Loucy (cell line): ENCODE measurements around the gene DAB1.

Experiments
- H2AFZ ChIP-seq: fragments of 200-600 bp; sonication (generic); 2 replicates; pipeline ENCODE4 v1.6.0; 2016; ENCODE audit warnings: antibody characterized with exemption, mild to moderate bottlenecking, low read length, moderate library complexity
- H3F3A ChIP-seq: fragments of 200-600 bp; 2 replicates; pipeline ENCODE4 v1.6.0; 2016; ENCODE audit warnings: antibody characterized with exemption, low read depth, mild to moderate bottlenecking
- H3K27me3 ChIP-seq: fragments of 200-600 bp; sonication (generic); 2 replicates; pipeline ENCODE4 v1.6.1; 2014; ENCODE audit warnings: low read length, mild to moderate bottlenecking; ENCODE audit not compliant: insufficient read depth, poor library complexity, severe bottlenecking
- H3K36me3 ChIP-seq: fragments of 200-600 bp; sonication (generic); 2 replicates; pipeline ENCODE4 v1.6.1; 2016; ENCODE audit warnings: low read length; ENCODE audit not compliant: insufficient read depth
- H3K4me1 ChIP-seq: fragments of 200-600 bp; sonication (generic); 2 replicates; pipeline ENCODE4 v1.5.1; 2014; ENCODE audit warnings: low read length, mild to moderate bottlenecking; ENCODE audit not compliant: insufficient read depth, poor library complexity, severe bottlenecking
- H3K4me2 ChIP-seq: fragments of 200-600 bp; sonication (generic); 2 replicates; pipeline ENCODE4 v1.6.0; 2014; ENCODE audit warnings: antibody characterized with exemption, low read length, low read depth, mild to moderate bottlenecking; ENCODE audit not compliant: poor library complexity, severe bottlenecking
- H3K4me3 ChIP-seq: fragments of 200-600 bp; sonication (generic); 2 replicates; pipeline ENCODE4 v1.5.1; 2014; ENCODE audit warnings: low read length, mild to moderate bottlenecking, mixed read lengths; ENCODE audit not compliant: poor library complexity, severe bottlenecking
- H3K79me2 ChIP-seq: fragments of 200-600 bp; sonication (generic); 2 replicates; pipeline ENCODE4 v1.6.1; 2014; ENCODE audit warnings: low read length; ENCODE audit not compliant: insufficient read depth
- H3K9ac ChIP-seq: fragments of 200-600 bp; sonication (generic); 2 replicates; pipeline ENCODE4 v1.6.0; 2014; ENCODE audit warnings: mild to moderate bottlenecking, low read depth, low read length, moderate library complexity; ENCODE audit not compliant: poor library complexity, severe bottlenecking
- H3K9me2 ChIP-seq: fragments of 200-600 bp; sonication (generic); replicated peaks from 2 replicates; pipeline ENCODE4 v1.6.1; 2016; ENCODE audit warnings: low read depth, low read length, mixed read lengths
- H3K9me3 ChIP-seq: fragments of 200-600 bp; sonication (generic); 2 replicates; pipeline ENCODE4 v1.6.1; 2014; ENCODE audit warnings: mild to moderate bottlenecking, antibody characterized with exemption, low read length, low read depth; ENCODE audit not compliant: insufficient read depth
- H4K20me1 ChIP-seq: fragments of 200-600 bp; sonication (generic); 2 replicates; pipeline ENCODE4 v1.6.0; 2014; ENCODE audit warnings: antibody characterized with exemption, low read length, mild to moderate bottlenecking; ENCODE audit not compliant: insufficient read depth, poor library complexity, severe bottlenecking
- CTCF ChIP-seq: fragments of 200-600 bp; sonication (generic); conservative IDR thresholded peaks from 2 replicates; pipeline ENCODE4 v1.5.1; 2014; ENCODE audit warnings: mild to moderate bottlenecking, antibody characterized with exemption, low read length
- EZH2phosphoT487 ChIP-seq: fragments of 200-600 bp; IDR thresholded peaks from 2 replicates; pipeline ENCODE4 v1.6.1; 2018; ENCODE audit warnings: antibody characterized with exemption, mild to moderate bottlenecking, moderate library complexity, borderline replicate concordance

The DAB1 gene

DNA sequence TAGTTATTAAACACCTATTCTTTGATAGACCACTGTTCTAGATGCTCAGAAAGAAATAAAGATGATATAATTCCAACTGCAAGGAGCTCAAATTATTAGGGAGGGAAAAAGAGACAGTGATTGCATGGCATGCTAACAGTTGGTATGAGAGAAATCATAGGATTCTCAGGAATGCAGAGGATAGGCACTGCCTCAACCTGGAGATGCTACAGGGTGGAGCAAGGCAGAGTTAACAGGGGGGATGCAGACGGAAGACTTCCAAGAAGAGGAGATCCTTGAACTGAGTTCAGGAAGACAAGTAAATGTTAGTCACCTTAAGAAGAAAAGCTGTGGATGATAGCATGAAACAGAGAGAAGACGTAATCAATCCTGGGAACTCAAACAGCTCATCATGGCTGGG lies 123.7 kb downstream of the DAB1 start:
- H3K9me2 ChIP-seq: no peaks in the 10 kb centered on the region
- no peaks in the 10 kb centered on the region for H3K9me3 ChIP-seq
- no peaks in the 10 kb centered on the region for H3K36me3 ChIP-seq
- H3K4me1 ChIP-seq: peaks cover 16% of the 10 kb centered on the region
- H3K4me2 ChIP-seq: no peak overlapping the region
- H2AFZ ChIP-seq: no peak overlapping the region
- H3K79me2 ChIP-seq: no peaks in the 10 kb centered on the region
- TF ChIP-seq CTCF: no peak
- no peak for TF ChIP-seq EZH2phosphoT487
- H3F3A ChIP-seq: no peaks in the 10 kb centered on the region
- no peak overlapping the region for H3K4me3 ChIP-seq
- no peak overlapping the region for H3K9ac ChIP-seq
- no peaks in the 10 kb centered on the region for H4K20me1 ChIP-seq
- no peaks in the 10 kb centered on the region for H3K27me3 ChIP-seq

DNA sequence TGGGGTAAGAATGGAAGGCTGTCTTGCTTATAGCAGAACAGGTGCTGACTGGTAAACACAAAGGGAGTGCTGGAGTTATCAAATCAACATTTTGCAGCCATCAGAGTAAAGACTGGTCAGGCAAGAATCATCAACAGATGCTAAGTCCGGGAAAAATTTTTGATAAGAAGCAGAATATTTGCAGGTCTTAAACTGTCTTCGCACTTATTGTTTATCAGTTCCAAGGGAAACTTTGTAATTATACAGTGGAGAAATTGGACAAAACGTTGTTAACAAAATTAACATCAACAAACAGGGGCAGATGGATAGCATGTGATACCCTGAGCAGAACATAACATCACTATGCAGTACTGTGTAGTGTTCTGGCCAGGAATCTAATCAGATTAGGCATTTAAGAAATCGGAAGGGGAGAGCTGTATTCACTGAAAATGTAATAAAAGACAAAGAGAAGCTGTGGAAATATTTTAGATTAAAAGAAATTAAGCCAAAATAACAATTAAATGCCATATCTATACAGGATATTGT lies 127.1 kb downstream of the DAB1 start:
- no peaks in the 10 kb centered on the region for H4K20me1 ChIP-seq
- no peaks in the 10 kb centered on the region for H3K9me2 ChIP-seq
- H3K4me2 ChIP-seq: no peak overlapping the region
- H3K36me3 ChIP-seq: no peaks in the 10 kb centered on the region
- no peak overlapping the region for H3K4me3 ChIP-seq
- TF ChIP-seq CTCF (no peak), EZH2phosphoT487 (no peak)
- no peak overlapping the region for H2AFZ ChIP-seq
- no peak overlapping the region for H3K9ac ChIP-seq
- no peaks in the 10 kb centered on the region for H3K9me3 ChIP-seq
- no peaks in the 10 kb centered on the region for H3K27me3 ChIP-seq
- H3K79me2 ChIP-seq: no peaks in the 10 kb centered on the region
- no peaks in the 10 kb centered on the region for H3F3A ChIP-seq
- peaks cover 6% of the 10 kb centered on the region for H3K4me1 ChIP-seq

DNA sequence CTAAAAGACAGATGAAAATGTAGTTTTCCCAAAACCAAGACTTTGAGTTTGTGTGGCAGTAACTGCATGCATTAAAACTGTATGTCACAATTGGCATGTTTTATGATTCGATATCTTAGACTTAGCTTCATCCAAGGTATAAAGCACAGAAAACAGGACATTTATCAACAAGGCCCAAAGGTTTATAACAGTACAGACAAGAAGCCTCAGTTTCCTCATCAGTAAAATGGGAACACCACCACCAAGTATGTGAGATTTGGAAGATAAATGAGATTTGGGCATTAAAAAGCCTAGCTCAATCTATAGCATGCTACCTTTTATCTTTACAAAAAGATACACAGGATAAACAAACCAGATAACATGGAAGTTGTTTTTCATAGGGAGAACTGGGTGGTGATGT lies 128.5 kb downstream of the DAB1 start:
- Histone ChIP-seq H3K4me1 (no peaks in the 10 kb centered on the region), H3K36me3 (no peaks in the 10 kb centered on the region), H3F3A (no peaks in the 10 kb centered on the region), H4K20me1 (no peaks in the 10 kb centered on the region), H3K4me2 (no peak overlapping the region), H3K4me3 (no peak overlapping the region), H3K79me2 (no peaks in the 10 kb centered on the region), H3K9me2 (no peaks in the 10 kb centered on the region), H2AFZ (no peak overlapping the region), H3K9ac (no peak overlapping the region), H3K9me3 (no peaks in the 10 kb centered on the region), H3K27me3 (no peaks in the 10 kb centered on the region)
- TF ChIP-seq CTCF (no peak), EZH2phosphoT487 (no peak)
